Neural cell (in vitro differentiated cells): ENCODE data around the gene SHB. TPM values are rescaled to one million over a fixed set of nuclear protein-coding genes. Genes with fewer than 3 reads are reported as not detected.

Experiments used
- H2AFZ ChIP-seq: fragments of 200-600, 300-800 bp; sonication (generic), shearing (Covaris generic); 2 replicates; pipeline ENCODE4 v1.6.0; 2014; ENCODE audit warnings: low read depth, mild to moderate bottlenecking, antibody characterized with exemption, low read length, moderate library complexity
- H3F3A ChIP-seq: fragments of 200-600 bp; shearing (Covaris generic); 2 replicates; pipeline ENCODE4 v1.6.1; 2016; ENCODE audit warnings: mild to moderate bottlenecking, moderate library complexity, mixed read lengths, antibody characterized with exemption, low read length; ENCODE audit not compliant: insufficient read depth, poor library complexity, severe bottlenecking
- H3K27ac ChIP-seq: fragments of 200-600, 300-800 bp; sonication (generic), shearing (Covaris generic); 2 replicates; pipeline ENCODE4 v1.5.1; 2014; ENCODE audit warnings: mild to moderate bottlenecking, low read length, moderate library complexity
- H3K27me3 ChIP-seq: fragments of 300-800, 200-600 bp; sonication (generic), shearing (Covaris generic); 2 replicates; pipeline ENCODE4 v1.6.0; 2014; ENCODE audit warnings: mild to moderate bottlenecking, low read depth, low read length, moderate library complexity; ENCODE audit not compliant: insufficient read depth
- H3K36me3 ChIP-seq: fragments of 300-800, 200-600 bp; sonication (generic), shearing (Covaris generic); 2 replicates; pipeline ENCODE4 v1.5.1; 2014; ENCODE audit warnings: mild to moderate bottlenecking, antibody characterized with exemption, low read length, moderate library complexity; ENCODE audit not compliant: insufficient read depth
- H3K4me2 ChIP-seq: fragments of 300-800, 200-600 bp; sonication (generic), shearing (Covaris generic); 2 replicates; pipeline ENCODE4 v1.6.0; 2014; ENCODE audit warnings: mild to moderate bottlenecking, low read length
- H3K4me3 ChIP-seq: fragments of 300-800, 200-600 bp; sonication (generic), shearing (Covaris generic); 2 replicates; pipeline ENCODE4 v1.5.1; 2014; ENCODE audit warnings: mild to moderate bottlenecking, low read length, moderate library complexity
- H3K79me2 ChIP-seq: fragments of 200-600 bp; shearing (Covaris generic); replicated peaks from 2 replicates; pipeline ENCODE4 v1.6.0; 2014; ENCODE audit warnings: mild to moderate bottlenecking, low read length, moderate library complexity; ENCODE audit not compliant: insufficient read depth
- H3K9ac ChIP-seq: fragments of 300-800, 200-600 bp; sonication (generic), shearing (Covaris generic); 2 replicates; pipeline ENCODE4 v1.6.1; 2016; ENCODE audit warnings: mild to moderate bottlenecking, low read length, mixed read lengths
- H3K9me2 ChIP-seq: fragments of 200-600 bp; shearing (Covaris generic); 2 replicates; pipeline ENCODE4 v1.6.1; 2016; ENCODE audit warnings: mild to moderate bottlenecking, low read length, mixed read lengths; ENCODE audit not compliant: insufficient read depth
- H3K9me3 ChIP-seq: fragments of 200-600, 300-800 bp; sonication (generic), shearing (Covaris generic); 2 replicates; pipeline ENCODE4 v1.6.1; 2016; ENCODE audit warnings: mild to moderate bottlenecking, mixed run types, low read length, moderate library complexity, mixed read lengths
- H4K20me1 ChIP-seq: fragments of 200-600 bp; shearing (Covaris generic); 2 replicates; pipeline ENCODE4 v1.6.1; 2016; ENCODE audit warnings: mild to moderate bottlenecking, mixed run types; ENCODE audit not compliant: insufficient read depth
- EP300 ChIP-seq: fragments of 450-650 bp; conservative IDR thresholded peaks from 2 replicates; pipeline ENCODE4 v1.6.1; 2014; ENCODE audit warnings: antibody characterized with exemption, mild to moderate bottlenecking, moderate library complexity; ENCODE audit not compliant: poor library complexity, severe bottlenecking
- EZH2 ChIP-seq: fragments of 200-600, 300-800 bp; shearing (Covaris generic), sonication (generic); IDR thresholded peaks from 2 replicates; pipeline ENCODE4 v1.6.1; 2014; ENCODE audit warnings: antibody characterized with exemption, low read length, borderline replicate concordance, mild to moderate bottlenecking; ENCODE audit not compliant: insufficient read depth, poor library complexity, severe bottlenecking
- MXI1 ChIP-seq: fragments of 450-650 bp; conservative IDR thresholded peaks from 2 replicates; pipeline ENCODE4 v1.6.1; 2014; ENCODE audit warnings: antibody characterized with exemption, mild to moderate bottlenecking; ENCODE audit not compliant: poor library complexity, severe bottlenecking
- POLR2AphosphoS5 ChIP-seq: IDR thresholded peaks from 2 replicates; pipeline ENCODE4 v1.6.1; 2012
- RAD21 ChIP-seq: fragments of 450-650 bp; conservative IDR thresholded peaks from 2 replicates; pipeline ENCODE4 v1.6.1; 2014; ENCODE audit warnings: antibody characterized with exemption, mild to moderate bottlenecking, moderate library complexity
- REST ChIP-seq: IDR thresholded peaks from 2 replicates; pipeline ENCODE4 v1.6.1; 2012; ENCODE audit warnings: borderline replicate concordance
- SMC3 ChIP-seq: fragments of 450-650 bp; conservative IDR thresholded peaks from 2 replicates; pipeline ENCODE4 v1.6.1; 2014; ENCODE audit warnings: antibody characterized with exemption, mild to moderate bottlenecking, moderate library complexity; ENCODE audit not compliant: poor library complexity
- TAF1 ChIP-seq: IDR thresholded peaks from 2 replicates; pipeline ENCODE4 v1.6.1; 2012; ENCODE audit warnings: low read depth
- polyA plus RNA-seq: library from polyadenylated mRNA; depleted of rRNA; stranded (reverse); fragments of >200 nt; gene quantifications from 2 replicates; pipeline ENCODE4 v1.2.3, GENCODE V29; 2014
- TF ChIP-seq, protein P1 (sequence below): fragments of 450-650 bp; IDR thresholded peaks from 2 replicates; pipeline ENCODE4 v1.5.1; 2014; ENCODE audit warnings: antibody characterized with exemption, mild to moderate bottlenecking, moderate library complexity; ENCODE audit not compliant: poor library complexity, severe bottlenecking

The SHB gene
- polyA plus RNA-seq, 1 donor from 2014 or later, result 17.5 TPM

DNA sequence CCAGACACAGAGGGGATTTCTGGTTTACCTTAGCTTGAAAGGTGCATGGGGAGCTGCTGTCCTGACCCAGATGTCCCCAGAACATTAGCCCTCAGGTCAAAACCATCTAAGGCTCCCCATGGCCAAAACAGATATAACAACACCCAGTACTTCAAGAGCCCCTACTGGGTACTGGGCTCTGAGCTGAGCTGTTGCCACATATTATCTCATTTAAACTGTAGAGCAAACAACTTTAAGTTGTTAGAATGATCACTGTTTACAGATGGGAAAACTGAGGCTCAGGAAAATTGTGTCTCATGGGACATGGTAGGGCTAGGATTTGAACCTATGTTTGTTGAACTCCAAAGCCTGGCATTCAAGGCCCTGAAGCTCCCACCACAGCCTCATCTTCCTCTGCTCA lies 144.5 kb downstream of the SHB start:
- H2AFZ ChIP-seq, result no peak overlapping the region
- H3K79me2 ChIP-seq, result peaks cover 13% of the 10 kb centered on the region
- H3K27me3 ChIP-seq, result no peaks in the 10 kb centered on the region
- H3K27ac ChIP-seq, result peak overlapping the region; percentile 67
- H3K9me3 ChIP-seq, result no peaks in the 10 kb centered on the region
- peaks cover 5% of the 10 kb centered on the region for H3F3A ChIP-seq
- no peaks in the 10 kb centered on the region for H3K9me2 ChIP-seq
- no peaks in the 10 kb centered on the region for H3K36me3 ChIP-seq
- H3K4me2 ChIP-seq, result no peak overlapping the region
- peak overlapping the region; percentile 42 for H3K4me3 ChIP-seq
- TF ChIP-seq REST (no peak), RAD21 (no peak), TAF1 (no peak), POLR2AphosphoS5 (no peak), MXI1 (no peak), EZH2 (no peak), EP300 (no peak), SMC3 (no peak)
- TF ChIP-seq, protein P1, sequence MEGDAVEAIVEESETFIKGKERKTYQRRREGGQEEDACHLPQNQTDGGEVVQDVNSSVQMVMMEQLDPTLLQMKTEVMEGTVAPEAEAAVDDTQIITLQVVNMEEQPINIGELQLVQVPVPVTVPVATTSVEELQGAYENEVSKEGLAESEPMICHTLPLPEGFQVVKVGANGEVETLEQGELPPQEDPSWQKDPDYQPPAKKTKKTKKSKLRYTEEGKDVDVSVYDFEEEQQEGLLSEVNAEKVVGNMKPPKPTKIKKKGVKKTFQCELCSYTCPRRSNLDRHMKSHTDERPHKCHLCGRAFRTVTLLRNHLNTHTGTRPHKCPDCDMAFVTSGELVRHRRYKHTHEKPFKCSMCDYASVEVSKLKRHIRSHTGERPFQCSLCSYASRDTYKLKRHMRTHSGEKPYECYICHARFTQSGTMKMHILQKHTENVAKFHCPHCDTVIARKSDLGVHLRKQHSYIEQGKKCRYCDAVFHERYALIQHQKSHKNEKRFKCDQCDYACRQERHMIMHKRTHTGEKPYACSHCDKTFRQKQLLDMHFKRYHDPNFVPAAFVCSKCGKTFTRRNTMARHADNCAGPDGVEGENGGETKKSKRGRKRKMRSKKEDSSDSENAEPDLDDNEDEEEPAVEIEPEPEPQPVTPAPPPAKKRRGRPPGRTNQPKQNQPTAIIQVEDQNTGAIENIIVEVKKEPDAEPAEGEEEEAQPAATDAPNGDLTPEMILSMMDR, result no peak
- peak overlapping the region; percentile 35 for H3K9ac ChIP-seq
- no peaks in the 10 kb centered on the region for H4K20me1 ChIP-seq

DNA sequence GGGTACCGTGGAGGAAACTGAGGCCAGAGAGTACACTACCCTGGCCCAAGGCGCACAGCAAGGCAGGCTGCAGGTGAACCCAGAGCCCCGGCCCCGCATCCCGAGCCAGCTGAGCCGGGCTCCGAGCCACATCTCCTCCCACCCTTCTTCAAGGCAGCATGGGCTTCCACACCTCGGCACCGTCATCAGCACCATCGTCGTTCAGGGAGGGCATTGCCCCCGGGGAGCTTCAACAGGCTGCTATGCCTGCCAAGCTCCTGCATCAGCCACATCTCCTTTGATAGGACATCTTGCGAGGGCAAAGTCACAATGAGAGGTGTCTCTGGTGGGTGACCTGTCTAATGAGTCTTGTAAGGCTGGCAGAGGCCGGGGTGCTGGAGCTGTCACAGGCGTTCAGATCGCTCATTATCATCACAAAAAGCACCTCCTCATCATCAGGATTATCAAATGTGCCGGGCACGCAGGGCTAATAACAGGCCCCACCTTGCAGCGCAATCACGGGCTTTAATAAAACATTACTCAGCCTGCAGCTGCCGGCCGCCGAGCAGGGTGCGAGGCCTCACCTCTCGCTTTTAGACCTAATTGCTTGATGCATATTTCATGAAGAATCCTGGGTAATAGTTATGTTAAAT lies 145.1 kb downstream of the SHB start:
- no peaks in the 10 kb centered on the region for H3K27me3 ChIP-seq
- no peak overlapping the region for H2AFZ ChIP-seq
- peak overlapping the region; percentile 42 for H3K4me3 ChIP-seq
- H3K9me3 ChIP-seq, result no peaks in the 10 kb centered on the region
- peaks cover 5% of the 10 kb centered on the region for H3F3A ChIP-seq
- H3K4me2 ChIP-seq, result no peak overlapping the region
- no peaks in the 10 kb centered on the region for H3K36me3 ChIP-seq
- H3K9ac ChIP-seq, result peak overlapping the region; percentile 35
- peak overlapping the region; percentile 67 for H3K27ac ChIP-seq
- peaks cover 13% of the 10 kb centered on the region for H3K79me2 ChIP-seq
- TF ChIP-seq SMC3, result no peak
- TF ChIP-seq, protein P1, result no peak
- no peak for TF ChIP-seq RAD21
- no peak for TF ChIP-seq TAF1
- TF ChIP-seq MXI1, result no peak
- TF ChIP-seq EP300, result no peak
- TF ChIP-seq POLR2AphosphoS5, result no peak
- no peak for TF ChIP-seq REST
- TF ChIP-seq EZH2, result no peak
- H3K9me2 ChIP-seq, result no peaks in the 10 kb centered on the region
- no peaks in the 10 kb centered on the region for H4K20me1 ChIP-seq
